Activated CD4-positive, alpha-beta memory T cell treated with anti-CD3 and anti-CD28 coated beads, Interleukin-2, amount 10 ng/mL, durations not matched to agents 7 days and 5 days (primary cell): Measurements from ENCODE around the gene LZTS3. TPM values are rescaled to one million over a fixed set of nuclear protein-coding genes. Genes with fewer than 3 reads are reported as not detected.
"Not testable (repeated sequence)": the region's sequence is repeated elsewhere in the genome, so short reads cannot be mapped to it uniquely, and the experiment has no call there.

Source experiments
- CTCF ChIA-PET: fragments of 350-600 bp; sonication (Branson Sonifier 250); formaldehyde crosslinking; loops from one replicate; lab custom pipeline; 2021; ENCODE audit warnings: antibody characterized with exemption, inconsistent platforms; lab: Charles Lee
- POLR2A ChIA-PET: fragments of 350-600 bp; sonication (Branson Sonifier 250); formaldehyde crosslinking; loops from one replicate; lab custom pipeline; 2021; ENCODE audit warnings: antibody characterized with exemption; lab: Charles Lee
- DNase-seq: peaks from one replicate; pipeline ENCODE4 v3.0.0-alpha.2; 2020
- H3K27ac Mint-ChIP-seq: one replicate; pipeline ENCODE4 v1.8.0; 2021; ENCODE audit warnings: mild to moderate bottlenecking, mixed read lengths
- H3K27me3 Mint-ChIP-seq: one replicate; pipeline ENCODE4 v1.8.0; 2021; ENCODE audit warnings: mixed read lengths
- H3K36me3 Mint-ChIP-seq: one replicate; pipeline ENCODE4 v1.8.0; 2021; ENCODE audit warnings: low read depth, mixed read lengths
- H3K4me1 Mint-ChIP-seq: one replicate; pipeline ENCODE4 v1.8.0; 2021; ENCODE audit warnings: mixed read lengths
- H3K4me3 Mint-ChIP-seq: one replicate; pipeline ENCODE4 v1.8.0; 2021; ENCODE audit warnings: mild to moderate bottlenecking, mixed read lengths
- H3K9me3 Mint-ChIP-seq: one replicate; pipeline ENCODE4 v1.8.0; 2021; ENCODE audit warnings: mixed read lengths
- total RNA-seq, 2 experiments: library from RNA; stranded (reverse); gene quantifications; one replicate each; pipeline ENCODE4 v1.2.3, GENCODE V29; 2021

Gene LZTS3
- total RNA-seq = 1 to 10 TPM in 1 of 2 experiments, under 1 TPM in 1; 0.90 to 1.0 TPM

DNA sequence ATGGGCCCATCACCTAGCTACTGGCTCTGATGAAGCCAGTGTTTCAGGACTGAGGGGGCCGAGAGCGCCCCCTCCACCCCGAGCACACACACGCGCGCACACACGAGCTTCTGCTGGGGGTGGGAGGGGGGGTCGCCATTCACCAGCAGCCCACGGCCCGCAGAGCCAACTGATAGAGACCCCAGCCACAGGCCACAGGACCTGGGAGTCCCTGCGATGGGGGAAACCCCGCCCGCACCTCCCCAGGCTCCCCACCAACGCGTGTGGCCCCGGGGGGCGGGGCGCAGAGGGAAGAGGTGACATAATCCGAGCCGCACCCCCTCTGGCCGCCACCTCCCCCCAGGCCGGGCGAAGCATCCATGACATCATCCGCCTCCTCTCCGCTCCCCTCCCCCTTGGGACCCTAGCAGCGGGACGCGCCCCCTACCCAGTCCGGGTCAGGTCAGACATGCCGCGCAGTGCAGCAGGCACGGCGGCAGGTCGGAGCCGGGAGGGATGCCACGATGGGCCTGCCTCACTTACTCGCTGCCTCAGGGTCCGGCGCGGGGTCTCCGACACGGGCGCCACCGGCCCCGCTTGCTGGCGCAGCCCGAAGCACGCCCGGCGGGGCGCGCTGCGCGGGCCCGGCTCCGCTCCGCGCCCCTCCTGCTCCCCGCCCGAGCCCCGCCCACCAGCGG lies at the start of gene LZTS3:
Gene LZTS3 (minus strand): TSS at position 617 of the 677 bp plus-strand sequence. CDS start 6,386 bp downstream, outside the sequence.
- Mint-ChIP-seq H3K4me3 (peak within 1 kb of the TSS; percentile 78), H3K9me3 (no peaks in the 10 kb centered on the region), H3K4me1 (peaks cover 13% of the 10 kb centered on the region), H3K27me3 (peaks cover 52% of the 10 kb centered on the region), H3K27ac (no peak within 1 kb of the TSS), H3K36me3 (no peaks in the 10 kb centered on the region)
- DNase-seq = peak; percentile 75
- ChIA-PET CTCF (no interaction called here), POLR2A (interaction anchor here (0.7 to 2.2 kb wide), 3 partner anchors 14 to 191 kb away, joined by 3 to 19 read pairs (median 5); partner anchors contain the start of genes FASTKD5 and UBOX5)

DNA sequence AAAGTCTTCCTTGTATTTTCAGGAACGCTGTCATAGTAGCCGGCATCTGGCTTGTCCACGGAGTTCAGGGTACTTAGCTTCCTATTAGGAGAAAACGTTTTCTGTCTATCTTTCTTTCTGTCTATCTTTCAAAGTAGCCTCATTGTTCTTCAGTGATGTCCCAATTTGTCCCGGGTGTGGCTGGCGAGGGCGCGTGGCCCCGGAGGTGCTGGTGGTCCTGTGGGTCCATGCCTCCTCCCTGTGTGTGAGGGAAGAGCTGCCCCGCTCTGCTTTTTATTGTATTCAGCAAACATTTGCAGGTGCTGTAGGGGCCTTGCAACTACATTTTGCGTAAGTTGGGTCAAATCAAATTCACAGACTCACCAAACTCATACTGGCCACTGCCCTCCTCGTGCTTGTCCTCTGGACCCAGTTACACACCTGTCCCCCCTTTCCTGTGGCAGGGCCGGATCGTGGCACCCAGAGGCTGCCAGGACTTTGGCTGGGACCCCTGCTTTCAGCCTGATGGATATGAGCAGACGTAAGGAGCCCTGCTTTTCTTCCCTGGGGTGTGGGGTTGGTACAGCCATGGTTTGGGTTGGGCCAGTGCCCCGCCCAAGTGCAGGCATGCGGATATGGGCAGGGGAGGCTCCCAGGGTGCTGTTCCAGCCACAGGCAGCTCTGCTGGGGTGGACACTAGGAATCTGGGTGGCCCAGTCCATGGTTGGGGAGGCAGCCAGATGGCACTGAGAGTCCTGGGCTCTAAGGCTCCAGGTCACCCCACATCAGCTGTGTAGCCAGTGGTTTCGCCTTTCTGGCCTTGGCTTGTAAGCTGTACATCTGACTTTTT lies 48.3 kb upstream of the LZTS3 start:
- no peak for DNase-seq
- Mint-ChIP-seq H3K9me3 (no peaks in the 10 kb centered on the region), H3K4me3 (no peak overlapping the region), H3K4me1 (peaks cover 12% of the 10 kb centered on the region), H3K36me3 (peaks cover 10% of the 10 kb centered on the region), H3K27me3 (no peaks in the 10 kb centered on the region), H3K27ac (no peak overlapping the region)
- CTCF ChIA-PET = interaction anchor here (0.6 to 7.5 kb wide), 3 partner anchors 82 to 168 kb away, joined by 3 to 73 read pairs (median 3); no protein-coding TSS in a partner anchor
- POLR2A ChIA-PET = interaction anchor here (1.8 kb wide), 1 partner anchor 18 kb away, joined by 4 read pairs; no protein-coding TSS in a partner anchor

DNA sequence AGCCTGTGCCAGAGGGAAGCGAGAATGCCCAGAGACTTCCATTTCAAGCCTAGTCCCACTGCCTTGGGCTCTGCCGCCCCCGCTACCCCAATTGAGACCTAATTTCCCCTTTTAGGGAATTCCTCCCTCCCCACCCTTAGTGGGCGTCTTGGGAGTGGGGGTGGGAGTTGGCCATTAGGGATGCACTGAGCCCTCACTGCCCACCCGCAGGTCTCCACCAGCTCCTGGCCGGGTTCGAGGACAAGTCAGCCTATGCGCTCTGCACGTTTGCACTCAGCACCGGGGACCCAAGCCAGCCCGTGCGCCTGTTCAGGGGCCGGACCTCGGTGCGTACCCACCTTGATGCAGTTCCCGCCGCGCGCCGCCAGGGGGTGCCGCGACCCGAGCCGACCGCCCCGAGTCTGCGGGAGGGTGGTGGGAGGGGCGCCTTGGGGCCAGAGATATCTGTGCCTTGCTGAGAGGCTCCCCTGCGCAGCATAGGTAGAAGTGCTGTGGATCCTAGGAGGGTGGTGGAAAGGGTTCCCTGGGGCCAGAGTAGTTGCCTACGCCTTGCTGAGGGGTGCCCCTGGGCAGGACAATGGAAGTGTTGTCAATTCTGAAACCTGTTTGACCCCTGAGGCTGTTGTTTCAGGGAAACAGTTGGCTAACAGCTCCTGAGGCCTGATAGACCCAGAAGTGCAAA lies 45.1 kb upstream of the LZTS3 start:
- ChIA-PET POLR2A (interaction anchor here (0.9 to 1.8 kb wide), 4 partner anchors 9 to 99 kb away, joined by 3 to 8 read pairs (median 3); partner anchors contain the start of gene ITPA), CTCF (interaction anchor here (0.6 to 7.5 kb wide), 22 partner anchors 8 to 416 kb away, joined by 3 to 73 read pairs (median 4); partner anchors contain the start of genes ITPA and SLC4A11)
- peak; percentile 79 for DNase-seq
- Mint-ChIP-seq H3K4me1 (peaks cover 12% of the 10 kb centered on the region), H3K27me3 (no peaks in the 10 kb centered on the region), H3K9me3 (no peaks in the 10 kb centered on the region), H3K27ac (no peak overlapping the region), H3K36me3 (peaks cover 17% of the 10 kb centered on the region), H3K4me3 (no peak overlapping the region)

DNA sequence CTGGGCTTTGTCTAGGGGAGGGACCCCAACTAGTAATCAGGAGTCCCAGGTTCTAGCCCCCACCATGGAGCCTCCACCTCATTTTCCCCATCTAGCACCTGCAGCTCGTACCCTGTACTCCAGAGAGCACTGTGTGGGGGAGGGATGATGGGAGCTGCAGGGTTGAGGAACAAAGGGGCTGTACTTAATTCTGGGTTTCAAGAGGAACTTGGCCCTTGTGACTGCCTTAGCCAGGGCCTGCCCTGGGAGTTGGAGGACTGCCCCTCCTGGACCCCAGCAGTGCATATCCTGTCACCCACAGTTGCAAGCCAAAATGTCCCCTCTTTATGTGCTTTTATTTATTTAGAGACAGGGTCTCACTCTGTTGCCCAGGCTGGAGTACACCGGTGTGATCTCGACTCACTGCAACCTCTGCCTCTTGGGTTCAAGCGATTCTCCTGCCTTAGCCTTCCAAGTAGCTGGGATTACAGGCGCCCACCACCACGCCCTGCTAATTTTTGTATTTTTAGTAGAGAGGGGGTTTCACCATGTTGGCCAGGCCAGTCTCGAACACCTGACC lies 42.1 kb upstream of the LZTS3 start:
- H3K27ac Mint-ChIP-seq, H3K9me3 Mint-ChIP-seq, H3K27me3 Mint-ChIP-seq, CTCF ChIA-PET, H3K4me3 Mint-ChIP-seq, H3K4me1 Mint-ChIP-seq, POLR2A ChIA-PET, DNase-seq: not testable (repeated sequence)
- H3K36me3 Mint-ChIP-seq = peaks cover 14% of the 10 kb centered on the region

DNA sequence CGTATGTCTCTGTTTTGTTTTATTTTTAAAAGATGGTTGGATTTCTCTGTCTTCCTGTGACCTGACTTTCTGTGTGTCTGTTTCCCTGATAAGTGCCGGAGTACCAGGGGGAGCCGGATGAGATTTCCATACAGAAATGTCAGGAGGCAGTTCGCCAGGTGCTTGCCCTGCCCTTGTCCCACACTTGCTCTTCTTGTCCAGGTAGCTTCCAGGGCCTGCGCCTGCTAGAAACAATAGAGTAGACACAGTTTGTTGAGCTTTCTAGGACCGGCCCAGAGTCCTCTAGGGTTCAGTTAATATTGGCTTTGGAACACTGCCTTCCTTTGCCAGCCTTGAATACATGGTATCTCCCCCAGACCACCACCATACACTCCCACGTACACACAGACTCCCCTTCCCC lies 39.9 kb upstream of the LZTS3 start:
- DNase-seq = no peak
- Mint-ChIP-seq H3K27me3 (no peaks in the 10 kb centered on the region), H3K4me1 (peaks cover 19% of the 10 kb centered on the region), H3K4me3 (no peak overlapping the region), H3K27ac (no peak overlapping the region), H3K9me3 (no peaks in the 10 kb centered on the region), H3K36me3 (peaks cover 21% of the 10 kb centered on the region)
- ChIA-PET POLR2A (no interaction called here), CTCF (interaction anchor here (1.2 kb wide), 1 partner anchor 103 kb away, joined by 3 read pairs; no protein-coding TSS in a partner anchor)

DNA sequence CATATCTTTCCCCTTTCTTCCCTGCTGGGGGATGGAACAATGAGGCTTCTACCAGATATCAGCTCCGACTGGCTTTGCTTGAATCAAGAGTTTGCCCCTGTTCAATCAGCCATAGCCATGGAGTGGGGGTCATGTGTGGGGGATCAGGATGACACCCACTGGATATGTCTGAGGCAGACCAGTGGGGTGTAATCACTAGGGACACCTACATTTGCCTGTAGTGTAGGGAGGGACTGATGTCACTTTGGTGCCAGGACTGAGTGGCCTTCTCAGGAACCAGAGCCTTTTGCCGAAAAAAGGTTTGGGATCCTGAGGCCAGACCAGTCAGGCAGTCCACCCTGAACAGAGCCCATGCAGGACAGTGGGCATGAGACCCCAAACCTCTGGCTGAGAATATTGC lies 37.0 kb upstream of the LZTS3 start:
- DNase-seq = no peak
- Mint-ChIP-seq H3K27ac (peak overlapping the region; percentile 90), H3K4me3 (peak overlapping the region; percentile 95), H3K4me1 (peaks cover 19% of the 10 kb centered on the region), H3K36me3 (peaks cover 21% of the 10 kb centered on the region), H3K9me3 (no peaks in the 10 kb centered on the region), H3K27me3 (no peaks in the 10 kb centered on the region)
- ChIA-PET CTCF (interaction anchor here (0.9 to 1.6 kb wide), 5 partner anchors 8 to 157 kb away, joined by 3 to 9 read pairs (median 5); no protein-coding TSS in a partner anchor), POLR2A (interaction anchor here (0.9 to 6.1 kb wide), 5 partner anchors 8 to 164 kb away, joined by 3 to 48 read pairs (median 8); partner anchors contain the start of genes FASTKD5, MRPS26 and UBOX5)

DNA sequence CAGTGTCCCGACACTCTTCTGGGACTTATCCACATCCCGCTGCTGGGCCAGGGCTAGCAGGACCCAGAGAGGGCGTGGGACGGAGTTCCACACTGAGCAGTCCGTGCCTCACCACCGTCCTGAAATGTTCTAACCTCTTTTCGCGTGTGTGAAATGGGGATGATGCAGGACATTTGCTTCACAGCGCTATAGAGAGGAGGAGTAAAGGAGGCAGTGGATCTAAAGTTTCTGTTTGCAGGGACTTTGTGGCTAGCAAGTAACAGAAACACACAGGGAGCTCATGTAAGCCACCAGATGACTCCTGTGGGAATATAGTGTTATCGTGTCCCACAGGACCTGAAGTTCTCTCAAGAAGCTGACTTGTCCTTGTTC lies 36.6 kb upstream of the LZTS3 start:
- ChIA-PET CTCF (interaction anchor here (0.8 to 1.6 kb wide), 7 partner anchors 9 to 156 kb away, joined by 3 to 9 read pairs (median 4); no protein-coding TSS in a partner anchor), POLR2A (interaction anchor here (0.9 to 6.1 kb wide), 5 partner anchors 8 to 164 kb away, joined by 3 to 48 read pairs (median 8); partner anchors contain the start of genes FASTKD5, MRPS26 and UBOX5)
- Mint-ChIP-seq H3K9me3 (no peaks in the 10 kb centered on the region), H3K36me3 (peaks cover 21% of the 10 kb centered on the region), H3K4me1 (peaks cover 20% of the 10 kb centered on the region), H3K4me3 (peak overlapping the region; percentile 95), H3K27ac (peak overlapping the region; percentile 90), H3K27me3 (no peaks in the 10 kb centered on the region)
- DNase-seq = no peak

DNA sequence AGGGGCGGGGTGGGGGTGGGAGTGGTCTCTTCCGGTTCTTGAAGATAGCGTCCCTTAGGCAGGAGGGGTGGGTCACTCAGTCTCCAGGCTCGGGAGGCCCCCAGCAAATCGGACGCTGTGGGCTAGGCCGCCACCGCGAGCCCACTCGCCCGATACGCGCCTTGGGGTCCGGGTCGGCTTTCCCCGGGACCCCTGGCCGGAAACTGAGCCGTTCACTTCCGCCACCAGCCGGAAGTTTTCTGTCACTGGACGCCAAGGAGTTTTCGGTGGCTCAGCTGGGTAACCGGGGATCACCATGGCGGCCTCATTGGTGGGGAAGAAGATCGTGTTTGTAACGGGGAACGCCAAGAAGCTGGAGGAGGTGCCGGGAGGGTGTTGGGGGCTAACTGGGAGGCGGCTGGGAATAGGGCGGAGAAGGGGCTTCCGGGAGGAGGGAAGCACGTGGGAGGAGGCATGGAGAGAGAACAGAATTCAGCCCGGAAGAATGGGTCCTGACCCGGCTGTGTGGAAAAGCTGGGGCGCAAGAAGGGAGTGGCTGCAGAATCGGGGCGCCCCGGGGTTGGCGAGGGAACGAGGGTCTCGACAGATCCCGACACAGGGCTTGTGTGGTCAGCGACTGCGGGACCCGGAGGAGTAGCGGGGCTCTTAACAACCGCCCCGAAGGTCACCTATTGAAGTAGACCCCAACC lies 36.1 kb upstream of the LZTS3 start, which contains the start of gene ITPA:
Gene ITPA (plus strand): TSS at position 242 of the 689 bp plus-strand sequence. CDS start 54 bp downstream, at position 296.
- Mint-ChIP-seq H3K27me3 (no peaks in the 10 kb centered on the region), H3K27ac (peak within 1 kb of the TSS; percentile 90), H3K36me3 (peaks cover 21% of the 10 kb centered on the region), H3K4me3 (peak within 1 kb of the TSS; percentile 95), H3K4me1 (peaks cover 23% of the 10 kb centered on the region), H3K9me3 (no peaks in the 10 kb centered on the region)
- CTCF ChIA-PET = interaction anchor here (0.8 to 1.9 kb wide), 6 partner anchors 9 to 156 kb away, joined by 3 to 9 read pairs (median 4); no protein-coding TSS in a partner anchor
- peak; percentile 72 for DNase-seq
- POLR2A ChIA-PET = interaction anchor here (0.9 to 6.1 kb wide), 7 partner anchors 9 to 163 kb away, joined by 3 to 48 read pairs (median 5); partner anchors contain the start of genes FASTKD5, MRPS26, SLC4A11 and UBOX5

DNA sequence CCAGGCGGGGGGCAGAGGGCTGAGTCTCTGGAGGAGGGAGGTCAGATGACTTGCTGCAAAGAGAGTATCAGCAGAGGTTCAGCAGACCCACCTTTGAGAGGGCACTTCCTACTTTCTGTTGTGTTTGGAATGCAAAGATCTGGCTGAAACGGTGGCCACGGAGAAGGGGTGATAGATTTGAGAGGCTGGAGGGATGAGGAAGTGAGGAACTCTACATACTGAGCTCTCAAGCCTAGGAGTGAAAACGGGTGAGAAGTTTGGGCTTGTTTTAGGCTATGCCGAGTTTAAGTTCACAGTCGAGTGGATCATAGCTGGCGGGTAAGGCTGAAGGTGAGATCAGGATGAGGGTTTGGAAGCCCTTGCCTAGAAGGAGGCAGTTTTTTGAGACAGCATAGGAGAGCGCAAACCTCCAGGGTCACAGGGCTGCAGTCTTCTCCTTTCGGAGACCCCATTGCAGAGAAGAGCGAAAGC lies 35.5 kb upstream of the LZTS3 start:
- H3K27ac Mint-ChIP-seq = peak overlapping the region; percentile 90
- H3K27me3 Mint-ChIP-seq = no peaks in the 10 kb centered on the region
- POLR2A ChIA-PET = interaction anchor here (1.2 to 6.1 kb wide), 5 partner anchors 9 to 163 kb away, joined by 4 to 48 read pairs (median 8); partner anchors contain the start of genes FASTKD5, MRPS26, SLC4A11 and UBOX5
- H3K36me3 Mint-ChIP-seq = peaks cover 23% of the 10 kb centered on the region
- peak; percentile 24 for DNase-seq
- no peaks in the 10 kb centered on the region for H3K9me3 Mint-ChIP-seq
- H3K4me3 Mint-ChIP-seq = peak overlapping the region; percentile 95
- peaks cover 25% of the 10 kb centered on the region for H3K4me1 Mint-ChIP-seq
- CTCF ChIA-PET = interaction anchor here (1.0 to 1.9 kb wide), 4 partner anchors 8 to 108 kb away, joined by 3 to 5 read pairs (median 4); no protein-coding TSS in a partner anchor

DNA sequence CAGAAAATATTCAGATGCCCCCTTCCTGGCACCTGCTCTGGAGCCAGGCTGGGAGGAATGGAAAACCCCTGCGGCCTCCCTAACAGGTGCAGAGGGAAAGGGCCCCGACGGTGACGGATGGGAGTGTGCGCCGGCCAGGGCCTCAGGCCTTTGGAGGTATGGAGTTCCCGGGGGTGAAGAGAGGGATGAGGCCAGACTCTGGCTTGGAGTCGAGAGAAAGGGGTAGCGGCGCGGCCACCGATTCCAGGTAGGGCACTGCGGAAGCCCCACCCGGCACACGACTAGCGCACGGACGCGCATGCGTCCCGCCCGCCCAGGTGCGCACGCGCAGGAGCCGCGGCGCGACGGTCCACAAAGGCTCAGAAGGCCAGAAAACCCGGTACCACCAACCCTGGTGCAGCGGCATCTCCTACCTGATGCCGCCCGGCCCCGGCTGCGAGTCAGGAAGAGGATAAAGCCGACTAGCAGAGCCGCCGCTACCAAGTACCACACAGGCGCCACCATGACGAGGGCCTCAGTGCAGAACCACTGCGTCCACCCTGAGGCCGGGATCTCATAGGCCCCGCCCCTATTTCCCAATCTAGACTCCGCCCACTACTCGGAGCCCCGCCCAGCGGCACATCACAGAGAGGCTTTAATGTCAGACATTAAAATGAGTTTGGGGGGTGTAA lies 30.9 kb upstream of the LZTS3 start, which contains the start of gene DDRGK1:
Gene DDRGK1 (minus strand): TSS at position 559 of the 671 bp plus-strand sequence. CDS start 55 bp downstream, at position 504.
- ChIA-PET POLR2A (interaction anchor here (0.9 to 3.9 kb wide), 14 partner anchors 11 to 216 kb away, joined by 3 to 22 read pairs (median 4); partner anchors contain the start of genes FASTKD5, LZTS3, SLC4A11 and UBOX5), CTCF (interaction anchor here (1.5 to 1.6 kb wide), 2 partner anchors 15 to 48 kb away, joined by 5 to 6 read pairs; no protein-coding TSS in a partner anchor)
- Mint-ChIP-seq H3K36me3 (peaks cover 38% of the 10 kb centered on the region), H3K9me3 (no peaks in the 10 kb centered on the region), H3K27me3 (no peaks in the 10 kb centered on the region), H3K4me3 (peak within 1 kb of the TSS; percentile 89), H3K27ac (peak within 1 kb of the TSS; percentile 91), H3K4me1 (peaks cover 28% of the 10 kb centered on the region)
- DNase-seq = peak; percentile 93
